IPS DF 19.7 (cell line): ENCODE data around the gene TAOK2.
"Not testable (repeated sequence)": the region's sequence is repeated elsewhere in the genome, so short reads cannot be mapped to it uniquely, and the experiment has no call there.

ENCODE experiments used
- DNase-seq: peaks from one replicate; pipeline ENCODE4 v3.0.0-alpha.2; 2013; ENCODE audit warnings: low read depth, low spot score

Gene TAOK2

DNA sequence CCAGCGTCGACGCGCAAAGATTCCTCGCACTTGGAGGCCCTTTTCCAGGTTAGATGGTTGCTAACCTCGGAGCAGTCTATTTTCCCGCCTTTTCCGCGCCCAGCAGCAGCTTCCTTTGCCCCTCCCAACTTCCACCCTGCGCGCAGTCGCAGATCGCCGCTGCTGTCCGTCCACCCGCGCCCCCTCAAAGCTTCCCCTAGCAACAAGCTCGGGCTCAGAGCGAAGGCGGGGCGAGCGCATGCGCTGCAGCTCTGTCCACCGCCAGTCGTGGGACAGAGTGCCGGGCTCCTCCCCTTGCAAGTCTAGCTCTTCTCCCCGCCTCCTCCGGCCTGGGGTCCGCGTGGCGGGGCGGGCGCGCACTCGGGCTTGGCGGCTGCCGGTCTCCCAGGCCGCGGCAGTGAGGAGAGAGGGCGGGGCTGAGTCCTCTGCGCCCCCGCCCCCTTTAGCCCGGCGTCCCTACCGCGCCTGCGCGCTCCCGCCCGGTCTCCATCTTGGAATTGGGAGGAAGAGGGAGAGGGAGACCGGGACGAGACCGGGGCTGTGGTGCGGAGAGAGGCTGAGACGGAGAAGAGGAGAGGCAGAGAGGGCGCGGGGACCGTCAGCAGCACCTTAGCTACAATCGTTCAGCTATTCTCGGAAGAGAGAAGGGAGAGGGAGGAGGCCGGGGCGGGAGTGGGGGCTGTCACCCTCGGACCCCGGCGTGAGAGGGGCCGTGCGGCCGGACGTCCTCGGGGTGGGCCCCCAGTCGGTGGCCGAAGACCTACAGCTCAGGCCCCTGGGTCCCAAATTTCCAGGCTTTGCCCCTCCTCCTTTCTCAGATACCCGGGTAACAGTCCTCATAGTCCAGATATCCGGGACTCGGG, at the start of gene TAOK2:
Gene TAOK2, plus strand, starts transcription at position 485 of the 863 bp plus-strand sequence. CDS start 3,905 bp downstream, outside the sequence.
- DNase-seq = peak; percentile 93

DNA sequence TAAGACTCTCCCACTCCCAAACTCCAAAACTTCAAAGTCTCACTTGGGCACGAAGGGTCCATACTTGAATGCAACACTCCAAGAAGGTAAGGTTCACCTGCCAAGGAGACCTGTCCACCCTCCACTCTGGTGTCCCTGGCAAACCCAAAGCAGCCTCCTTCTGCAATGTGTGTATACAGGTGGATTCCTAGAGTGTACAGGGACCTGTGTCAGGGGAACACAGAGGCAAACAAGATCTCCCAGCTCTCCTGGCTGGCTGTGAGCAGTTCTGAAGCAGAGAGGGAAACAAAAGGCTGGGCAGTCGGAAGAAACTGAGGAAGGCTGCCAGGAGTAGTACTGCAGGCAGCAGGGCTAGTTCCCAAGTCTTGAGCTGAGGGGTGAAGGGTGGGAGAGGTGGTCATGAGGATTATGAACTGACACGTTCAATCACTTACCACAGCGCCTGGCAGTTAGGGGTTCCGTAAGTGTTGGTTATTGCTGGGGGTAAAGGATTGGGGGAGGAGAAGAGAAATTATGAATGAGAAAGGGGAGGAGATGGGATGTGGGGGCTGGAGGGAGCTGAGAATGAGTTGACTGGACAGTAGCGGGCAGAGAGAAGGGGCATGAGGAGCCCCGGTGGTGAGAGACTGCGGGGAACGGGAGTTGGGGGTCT, 48.4 kb upstream of the TAOK2 start:
- no peak for DNase-seq

DNA sequence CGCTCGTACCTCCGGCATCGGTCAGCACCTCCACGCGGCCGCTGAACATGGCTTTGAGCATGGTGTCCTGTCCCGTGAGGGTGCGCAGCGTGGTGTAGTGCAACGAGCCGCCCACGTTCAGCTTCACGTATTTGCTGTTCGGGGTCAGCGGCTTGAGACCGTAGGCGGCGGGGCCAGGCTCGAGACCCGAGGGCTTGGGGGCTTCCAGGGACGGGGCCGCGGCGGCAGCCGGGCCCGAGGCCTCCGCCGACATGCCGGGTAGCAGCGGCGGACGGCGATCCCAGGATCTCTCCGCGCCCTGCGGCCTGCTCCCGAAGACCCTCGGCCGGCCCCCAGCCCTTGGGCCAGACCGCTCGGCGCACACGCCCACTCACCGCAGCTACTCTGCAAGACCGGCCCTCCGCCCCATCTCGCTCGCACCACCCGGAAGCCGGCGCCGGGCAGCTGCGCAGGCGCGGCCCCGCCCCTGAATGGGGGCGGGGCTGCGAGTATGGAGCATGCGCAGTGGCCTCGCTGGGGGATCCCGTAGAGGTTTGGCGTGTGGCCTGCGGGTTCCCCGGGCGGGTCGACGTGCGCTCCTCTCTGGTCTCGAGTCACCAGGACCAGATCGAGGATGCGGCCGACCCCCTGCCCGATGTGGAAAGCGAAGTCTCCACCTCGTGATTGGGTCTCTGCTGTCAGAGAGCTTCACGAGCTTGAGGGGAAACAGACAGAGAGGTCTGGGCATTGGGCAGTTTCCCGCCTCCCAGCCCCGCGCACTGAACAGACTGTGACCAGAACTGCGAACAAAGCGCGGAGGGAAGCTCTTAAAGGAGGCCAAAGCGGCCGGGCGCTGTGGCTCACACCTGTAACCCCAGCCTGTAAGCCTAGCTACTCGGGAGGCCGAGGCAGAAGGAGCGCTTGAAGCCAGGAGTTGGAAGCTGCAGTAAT, 47.6 kb upstream of the TAOK2 start, which contains the start of gene KCTD13:
Gene KCTD13, minus strand, starts transcription at position 446 of the 930 bp plus-strand sequence. Its CDS starts 193 bp downstream, at position 253.
- peak; percentile 40 for DNase-seq

DNA sequence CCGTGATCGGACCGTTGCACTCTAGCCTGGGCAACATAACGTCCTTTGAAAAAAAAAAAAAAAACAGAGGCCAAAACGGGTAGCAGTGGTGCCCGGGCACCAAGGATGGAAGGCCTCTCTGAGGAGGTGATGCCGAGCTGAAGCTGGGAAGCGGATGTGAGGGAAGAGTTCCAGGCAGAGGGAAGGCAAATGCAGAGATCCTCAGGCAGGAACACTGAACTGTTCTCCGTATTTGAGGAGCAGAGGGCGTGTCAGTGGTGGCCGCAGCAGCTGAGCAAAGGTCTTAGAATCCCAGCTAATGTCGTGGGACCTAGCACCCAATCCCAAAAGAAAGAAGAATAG, 47.0 kb upstream of the TAOK2 start:
- DNase-seq = no peak

DNA sequence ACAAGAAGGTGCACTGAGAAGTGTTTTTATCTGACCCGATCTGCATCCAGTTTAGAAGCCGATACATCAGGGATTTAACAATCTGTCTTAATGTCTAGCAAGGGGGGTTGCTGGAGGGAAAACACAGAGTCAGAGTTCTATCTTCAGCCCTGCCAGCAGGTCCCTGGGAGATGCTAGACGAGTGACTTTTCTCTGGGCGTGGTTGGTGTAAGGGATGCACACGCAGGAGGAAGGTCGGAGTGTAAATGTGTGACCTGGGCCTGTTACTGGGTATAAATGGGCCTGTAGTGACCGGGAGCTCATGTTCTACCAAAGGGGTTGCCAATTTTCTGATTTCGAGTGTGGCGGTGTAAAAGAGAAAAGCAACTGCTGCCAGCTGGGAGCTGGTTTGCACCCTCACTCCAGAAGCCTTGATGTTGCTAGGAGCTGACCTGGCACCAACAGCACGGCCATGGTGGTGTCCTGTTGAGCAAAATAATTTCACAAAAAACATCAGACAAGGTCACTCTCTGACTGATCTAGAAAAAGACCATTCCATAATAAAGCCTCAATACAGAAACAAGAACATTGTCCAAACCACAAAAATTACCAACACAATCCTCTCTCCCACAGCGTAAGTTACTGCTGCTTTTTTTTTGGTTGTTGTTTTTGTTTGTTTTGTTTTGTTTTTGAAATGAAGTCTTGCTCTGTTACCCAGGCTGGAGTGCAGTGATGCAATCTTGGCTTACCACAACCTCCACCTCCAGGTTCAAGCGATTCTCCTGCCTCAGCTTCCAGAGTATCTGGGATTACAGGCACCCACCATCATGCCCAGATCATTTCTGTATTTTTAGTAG, 46.4 kb upstream of the TAOK2 start:
- DNase-seq = no peak

DNA sequence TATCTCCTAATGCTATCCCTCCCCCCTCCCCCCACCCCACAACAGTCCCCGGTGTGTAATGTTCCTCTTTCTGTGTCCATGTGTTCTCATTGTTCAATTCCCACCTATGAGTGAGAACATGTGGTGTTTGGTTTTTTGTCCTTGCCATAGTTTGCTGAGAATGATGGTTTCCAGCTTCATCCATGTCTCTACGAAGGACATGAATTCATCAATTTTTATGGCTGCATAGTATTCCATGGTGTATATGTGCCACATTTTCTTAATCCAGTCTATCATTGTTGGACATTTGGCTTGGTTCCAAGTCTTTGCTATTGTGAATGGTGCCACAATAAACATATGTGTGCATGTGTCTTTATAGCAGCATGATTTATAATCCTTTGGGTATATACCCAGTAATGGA, 41.9 kb upstream of the TAOK2 start:
- not testable (repeated sequence) for DNase-seq

DNA sequence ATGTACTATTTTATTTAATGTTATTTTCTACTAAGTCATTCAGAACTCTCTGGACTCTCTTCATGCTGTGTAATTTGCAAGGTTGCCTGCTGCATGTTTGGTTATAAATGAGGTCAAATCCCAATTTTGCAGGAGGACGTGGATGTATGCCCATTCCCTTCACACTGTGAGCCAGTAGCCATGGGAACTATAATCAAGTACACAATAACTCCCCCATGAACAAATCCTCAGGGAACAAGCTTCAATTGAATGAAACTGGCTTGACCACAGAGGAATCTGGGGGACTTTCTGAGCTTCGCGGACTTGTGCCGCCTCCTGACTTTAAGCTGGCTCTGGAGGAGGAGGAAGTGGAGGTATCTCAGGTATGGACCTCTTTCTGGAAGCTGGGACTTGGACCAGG, 33.0 kb upstream of the TAOK2 start:
- DNase-seq = no peak

DNA sequence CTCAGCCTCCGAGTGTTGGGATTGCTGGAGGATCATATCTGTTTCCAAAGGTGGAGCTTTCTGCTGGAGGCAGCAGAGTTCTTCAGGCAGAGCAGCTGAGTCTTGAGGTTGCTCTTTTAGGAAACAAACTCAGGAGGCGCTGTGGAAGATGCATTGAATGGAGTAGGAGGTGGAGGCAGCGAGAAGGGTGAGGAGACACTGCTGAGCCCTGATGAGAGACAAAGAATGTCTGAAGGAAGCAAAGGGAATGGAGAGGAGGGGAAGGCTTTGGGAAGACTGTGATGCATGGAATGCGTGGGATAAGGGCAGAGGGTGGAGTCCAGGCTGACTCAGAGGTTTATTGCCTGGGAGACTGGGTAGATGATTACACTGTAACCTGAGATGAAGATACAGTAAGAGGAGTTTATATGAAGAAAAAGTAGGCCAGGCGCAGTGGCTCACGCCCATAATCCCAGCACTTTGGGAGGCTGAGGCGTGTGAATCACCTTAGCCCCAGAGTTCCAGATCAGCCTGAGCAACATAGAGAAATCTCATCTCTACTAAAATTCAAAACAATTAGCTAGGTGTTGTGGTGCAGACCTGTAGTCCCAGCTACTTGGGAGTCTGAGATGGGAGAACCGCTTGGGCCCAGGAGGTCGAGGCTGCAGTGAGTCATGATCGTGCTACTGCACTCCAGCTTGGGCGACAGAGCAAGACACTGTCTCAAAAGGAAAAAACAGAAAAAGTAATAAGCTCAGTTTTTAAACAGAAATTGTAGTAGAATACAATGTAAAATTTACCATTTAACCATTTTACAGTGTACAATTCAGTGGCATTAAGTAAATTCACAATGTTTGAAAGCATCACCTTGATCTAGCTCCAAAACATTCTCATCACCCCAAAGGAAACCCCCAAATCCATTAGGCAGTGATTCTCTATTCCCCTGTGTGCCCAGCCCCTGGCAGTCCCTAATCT, 29.5 kb upstream of the TAOK2 start:
- no peak for DNase-seq

DNA sequence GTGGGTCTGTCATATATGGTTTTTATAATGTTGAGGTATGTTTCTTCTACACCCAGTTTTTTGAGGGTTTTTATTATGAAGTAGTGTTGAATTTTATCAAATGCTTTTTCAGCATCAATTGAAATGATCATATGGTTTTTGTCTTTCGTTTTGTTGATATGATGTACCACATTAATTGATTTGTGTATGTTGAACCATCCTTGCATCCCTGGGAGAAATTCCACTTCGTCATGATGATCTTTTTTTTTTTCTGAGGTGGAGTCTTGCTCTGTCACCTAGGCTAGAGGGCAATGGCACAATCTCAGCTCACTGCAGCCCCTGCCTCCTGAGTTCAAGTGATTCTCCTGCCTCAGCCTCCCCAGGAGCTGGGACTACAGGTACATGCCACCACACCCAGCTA, 25.8 kb upstream of the TAOK2 start:
- DNase-seq = no peak

DNA sequence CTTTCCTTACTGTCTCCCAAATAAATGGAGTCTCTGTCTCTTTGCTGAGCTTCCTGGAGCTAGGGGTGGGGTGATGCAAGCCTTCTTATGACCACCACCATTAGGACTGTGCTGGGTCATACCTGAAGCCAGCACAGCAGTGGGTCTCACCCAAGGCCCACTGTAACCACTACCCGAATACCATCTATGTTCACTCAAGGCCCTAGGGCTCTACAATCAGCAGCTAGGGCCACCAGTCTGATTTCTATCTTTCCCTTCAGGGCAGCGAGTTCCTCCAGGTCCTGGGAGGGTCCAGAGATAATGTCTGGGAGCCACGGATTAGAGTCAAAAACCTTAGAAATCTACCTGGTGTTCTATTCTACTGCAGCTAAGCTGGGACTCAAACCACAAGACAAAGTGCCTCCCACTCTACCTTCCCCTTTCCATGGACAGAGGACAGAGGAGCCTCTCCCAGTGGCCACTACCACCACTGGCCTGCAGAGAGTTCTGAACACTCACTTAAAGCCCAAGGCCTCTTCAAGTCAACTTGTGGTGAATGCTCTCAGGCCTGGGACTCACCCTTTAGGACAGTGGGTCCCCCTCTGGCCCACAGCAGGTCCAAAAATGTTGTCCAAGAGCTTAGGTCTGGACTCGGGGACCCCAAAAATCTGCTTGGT, 22.7 kb upstream of the TAOK2 start:
- no peak for DNase-seq

DNA sequence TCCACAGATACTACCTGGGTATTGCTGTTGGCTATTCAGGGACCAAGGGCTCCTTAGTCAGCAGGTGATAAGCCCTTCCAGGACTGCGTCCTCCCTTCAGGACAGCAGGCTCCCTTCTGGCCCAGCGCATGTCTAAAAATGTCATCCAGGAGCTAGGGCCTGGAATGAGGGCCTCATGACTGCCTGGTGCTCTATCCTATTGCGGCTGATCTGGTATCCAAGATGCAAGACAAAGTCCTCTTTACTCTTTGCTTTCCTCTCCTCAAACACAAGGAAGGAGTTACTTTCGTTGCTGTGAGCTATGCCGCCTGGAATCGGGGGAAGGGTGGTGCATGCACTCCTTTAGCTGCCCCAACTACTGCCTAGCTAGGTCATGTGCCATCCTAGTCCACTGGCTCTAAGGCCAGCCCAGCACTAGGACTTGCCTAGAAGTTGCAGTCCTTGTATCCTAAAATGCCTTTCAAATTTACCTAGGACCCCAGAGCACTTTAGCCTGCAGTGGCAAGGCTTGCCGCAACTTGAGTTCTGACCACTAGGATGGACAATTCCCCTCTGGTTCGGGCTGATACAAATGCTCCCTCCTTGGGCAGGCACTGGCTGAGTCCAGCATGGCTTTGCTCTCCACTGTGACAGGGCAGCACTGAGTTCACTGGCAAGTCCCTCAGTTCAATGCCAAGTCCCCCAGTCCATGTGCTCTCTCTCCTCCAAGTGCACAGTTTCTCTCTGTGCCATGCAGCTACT, 21.9 kb upstream of the TAOK2 start:
- DNase-seq = no peak

DNA sequence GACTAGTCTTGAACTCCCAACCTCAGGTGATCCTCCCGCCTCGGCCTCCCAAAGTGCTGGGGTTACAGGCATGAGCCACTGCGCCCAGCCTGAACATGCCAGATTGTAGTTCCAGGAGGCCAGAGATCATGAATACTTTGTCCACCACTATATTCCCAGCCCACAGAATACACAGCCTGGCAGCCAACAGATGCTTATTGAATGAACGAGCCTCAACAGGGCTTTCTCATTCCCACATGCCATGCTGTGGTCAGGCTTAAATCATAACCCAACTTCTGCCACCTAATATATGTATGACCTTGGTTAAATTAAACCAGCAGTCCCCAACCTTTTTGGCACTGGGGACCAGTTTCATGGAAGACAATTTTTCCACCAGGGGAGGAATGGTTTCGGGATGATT, 14.9 kb upstream of the TAOK2 start:
- no peak for DNase-seq

DNA sequence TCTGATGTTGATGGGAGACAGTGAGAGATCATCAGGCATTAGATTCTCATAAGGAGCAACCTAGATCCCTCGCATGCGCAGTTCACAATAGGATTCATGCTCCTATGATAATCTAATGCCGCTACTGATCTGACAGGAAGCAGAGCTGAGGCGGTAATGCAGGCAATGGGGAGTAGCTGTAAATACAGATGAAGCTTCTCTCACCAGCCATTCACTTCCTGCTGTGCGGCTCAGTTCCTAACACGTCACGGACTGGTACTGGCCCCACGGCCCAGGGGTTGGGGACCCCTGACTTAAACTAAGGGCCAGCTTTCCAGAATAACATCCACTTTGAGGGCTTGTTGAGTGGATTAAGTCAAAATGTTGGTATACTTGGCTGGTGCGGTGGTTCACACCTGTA, 14.4 kb upstream of the TAOK2 start:
- DNase-seq = no peak

DNA sequence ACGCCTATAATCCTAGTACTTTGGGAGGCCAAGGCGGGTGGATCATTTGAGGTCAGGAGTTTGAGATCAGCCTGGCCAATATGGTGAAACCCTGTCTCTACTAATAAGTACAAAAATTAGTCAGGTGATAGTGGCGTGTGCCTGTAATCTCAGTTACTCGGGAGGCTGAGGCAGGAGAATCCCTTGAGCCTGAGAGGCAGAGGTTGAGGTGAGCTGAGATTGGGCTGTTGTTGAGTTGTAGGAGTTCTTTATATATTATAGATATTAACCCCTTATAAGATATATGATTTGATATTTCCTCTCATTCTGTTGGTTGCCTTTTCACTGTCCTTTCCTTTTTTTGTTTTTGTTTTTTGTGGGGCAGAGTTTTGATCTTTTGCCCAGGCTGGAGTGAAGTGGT, 13.8 kb upstream of the TAOK2 start:
- not testable (repeated sequence) for DNase-seq

DNA sequence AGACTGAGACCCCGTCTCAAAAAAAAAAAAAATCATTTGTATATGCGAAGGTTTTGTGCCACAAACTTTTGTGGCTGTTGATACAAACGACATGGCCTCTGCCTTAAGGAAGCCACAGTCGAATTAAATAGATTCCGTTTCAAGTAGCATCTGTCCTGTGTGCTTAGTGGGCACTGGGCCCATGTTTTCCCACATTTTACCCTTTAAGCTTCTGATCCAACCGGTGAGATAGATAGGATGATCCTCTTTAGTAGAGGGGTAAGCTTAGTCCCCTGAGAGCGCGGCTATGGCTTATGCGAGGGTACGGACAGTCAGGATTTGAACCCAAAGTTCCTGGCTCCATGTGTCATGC, 12.6 kb upstream of the TAOK2 start:
- no peak for DNase-seq

DNA sequence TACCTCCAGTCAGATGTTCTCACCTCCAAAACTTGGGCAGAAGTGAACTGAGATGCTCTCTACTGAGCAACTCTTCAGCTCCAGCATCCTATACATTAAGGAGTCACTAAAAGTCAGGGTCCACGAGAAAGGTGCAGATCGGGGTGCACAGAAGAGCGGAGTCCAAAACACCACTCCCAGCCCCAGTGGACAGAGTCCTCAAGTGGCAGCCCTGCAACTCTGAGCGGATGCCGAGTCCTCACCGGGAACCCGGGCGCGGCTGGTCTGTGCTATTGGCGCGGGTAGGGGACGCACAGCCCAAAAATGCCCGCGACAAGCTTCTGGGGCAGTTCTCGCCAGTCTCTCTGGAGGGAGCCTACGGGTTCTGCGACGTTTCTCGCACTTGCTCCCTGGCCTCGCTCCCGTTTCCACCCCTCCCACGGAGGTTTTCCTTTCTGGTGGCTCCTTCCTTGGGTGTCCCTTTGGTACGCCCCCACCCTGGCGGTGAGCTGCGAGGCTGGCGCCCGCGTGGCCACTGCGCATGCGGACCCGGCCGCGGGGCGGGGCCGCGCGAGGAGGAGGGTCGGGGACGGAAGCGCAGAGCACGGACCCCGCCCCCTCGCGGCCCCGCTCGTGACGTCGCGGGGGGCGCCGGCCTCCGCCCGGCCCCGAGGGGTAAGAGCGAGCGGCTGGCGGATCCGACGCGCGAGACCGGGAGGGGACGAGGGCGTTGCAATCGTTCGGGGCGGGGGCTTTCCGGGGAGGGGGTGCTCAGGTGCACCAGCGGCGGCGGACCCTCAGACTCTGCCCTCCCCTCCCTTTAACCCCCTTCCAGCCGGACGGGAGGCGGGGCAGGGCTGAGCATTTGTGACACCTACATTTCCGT, 12.0 kb upstream of the TAOK2 start, which contains the start of gene TMEM219:
Gene TMEM219, plus strand, starts transcription at position 601 of the 865 bp plus-strand sequence. CDS start 1,065 bp downstream, outside the sequence.
- no peak for DNase-seq

DNA sequence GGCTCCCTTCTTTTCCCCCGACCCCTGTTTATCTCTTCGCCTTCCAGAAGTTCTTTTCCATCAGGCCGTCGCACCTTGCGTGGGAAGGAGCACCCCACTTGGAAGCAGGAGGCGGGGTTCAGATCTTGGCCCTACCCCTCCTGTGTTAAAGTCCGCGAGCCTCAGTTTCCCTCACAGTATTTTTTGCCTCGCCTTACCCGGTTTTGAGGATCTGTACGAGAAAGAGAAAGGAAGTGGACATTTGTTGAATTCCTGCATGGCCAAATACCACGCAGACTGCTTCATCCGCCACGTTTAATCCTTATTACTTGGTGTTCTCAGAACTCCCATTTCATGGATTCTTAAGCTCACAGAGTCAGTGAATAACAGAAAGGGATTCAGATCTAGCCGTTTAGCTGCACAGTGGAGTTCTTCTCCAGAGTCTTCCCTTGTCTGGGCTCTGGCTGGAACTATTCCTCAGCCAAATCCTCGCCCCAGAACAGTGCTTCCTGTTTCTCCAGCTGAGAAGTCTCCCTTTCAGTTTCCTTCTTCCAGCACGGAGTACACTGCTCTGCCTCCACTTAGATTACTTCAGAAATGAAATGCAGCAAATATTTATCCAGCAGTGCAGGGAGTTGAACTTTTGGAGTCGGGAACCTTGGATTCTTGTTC, 11.2 kb upstream of the TAOK2 start:
- DNase-seq = no peak
